Hepatocyte (in vitro differentiated cells): Measurements from ENCODE around the gene CDC45. TPM values are rescaled to one million over a fixed set of nuclear protein-coding genes. Genes with fewer than 3 reads are reported as not detected.

Experiments
- DNase-seq: peaks from one replicate; pipeline ENCODE4 v3.0.0-alpha.2; 2016; ENCODE audit warnings: low spot score
- H2AFZ ChIP-seq: fragments of 200-600 bp; sonication (generic); 2 replicates; pipeline ENCODE4 v1.6.0; 2016; ENCODE audit warnings: antibody characterized with exemption, mild to moderate bottlenecking
- H3K27ac ChIP-seq: fragments of 200-600 bp; sonication (generic); 2 replicates; pipeline ENCODE4 v1.5.1; 2016; ENCODE audit warnings: mild to moderate bottlenecking
- H3K27me3 ChIP-seq: fragments of 200-600 bp; sonication (generic); 2 replicates; pipeline ENCODE4 v1.6.1; 2016
- H3K36me3 ChIP-seq: fragments of 200-600 bp; sonication (generic); replicated peaks from 2 replicates; pipeline ENCODE4 v1.5.1; 2016; ENCODE audit warnings: low read depth; ENCODE audit not compliant: insufficient read depth
- H3K4me1 ChIP-seq: fragments of 200-600 bp; sonication (generic); 2 replicates; pipeline ENCODE4 v1.5.1; 2016; ENCODE audit warnings: mild to moderate bottlenecking, moderate library complexity; ENCODE audit not compliant: insufficient read depth
- H3K4me2 ChIP-seq: fragments of 200-600 bp; sonication (generic); 2 replicates; pipeline ENCODE4 v1.6.0; 2016
- H3K4me3 ChIP-seq: fragments of 200-600 bp; sonication (generic); 2 replicates; pipeline ENCODE4 v1.5.1; 2016; ENCODE audit warnings: mild to moderate bottlenecking
- H3K79me2 ChIP-seq: fragments of 200-600 bp; sonication (generic); 2 replicates; pipeline ENCODE4 v1.6.0; 2017; ENCODE audit warnings: mild to moderate bottlenecking
- H3K9me2 ChIP-seq: fragments of 200-600 bp; sonication (generic); replicated peaks from 2 replicates; pipeline ENCODE4 v1.6.0; 2017; ENCODE audit warnings: mild to moderate bottlenecking; ENCODE audit not compliant: insufficient read depth
- H3K9me3 ChIP-seq: fragments of 200-600 bp; sonication (generic); 2 replicates; pipeline ENCODE4 v1.5.1; 2016; ENCODE audit warnings: low read depth, mild to moderate bottlenecking
- H4K20me1 ChIP-seq: fragments of 200-600 bp; sonication (generic); 2 replicates; pipeline ENCODE4 v1.6.0; 2016; ENCODE audit warnings: mild to moderate bottlenecking; ENCODE audit not compliant: insufficient read depth, poor library complexity, severe bottlenecking
- EZH2 ChIP-seq: fragments of 200-600 bp; sonication (generic); IDR thresholded peaks from 2 replicates; pipeline ENCODE4 v1.6.1; 2016; ENCODE audit warnings: antibody characterized with exemption, mild to moderate bottlenecking, borderline replicate concordance
- EZH2phosphoT487 ChIP-seq: fragments of 200-600 bp; sonication (generic); IDR thresholded peaks from one replicate; pipeline ENCODE4 v1.6.1; 2018; ENCODE audit warnings: antibody characterized with exemption, mild to moderate bottlenecking, low read depth, moderate library complexity; ENCODE audit not compliant: unreplicated experiment, severe bottlenecking
- WGBS: methylation state at CpG from one replicate; pipeline ENCODE4 v1.1.6; 2016; ENCODE audit warnings: low lambda C conversion rate; ENCODE audit errors: missing lambda C conversion rate; 5-methylcytosine and 5-hydroxymethylcytosine counted together
- polyA plus RNA-seq: library from polyadenylated mRNA; unstranded; fragments of >200 nt; fragmentation: Nextera tagmentation; extraction: Ambion mirVana; gene quantifications from 2 replicates; pipeline ENCODE4 v1.2.1, GENCODE V29; 2016
- total RNA-seq: library from RNA; depleted of rRNA; stranded (reverse); fragments of >200 nt; gene quantifications from 2 replicates; pipeline ENCODE4 v1.2.3, GENCODE V29; 2014
- TF ChIP-seq, protein P1 (sequence below): fragments of 200-600 bp; sonication (generic); IDR thresholded peaks from 2 replicates; pipeline ENCODE4 v1.5.1; 2016; ENCODE audit warnings: antibody characterized with exemption, mild to moderate bottlenecking; ENCODE audit not compliant: poor library complexity

CDC45 gene
- total and polyA plus RNA-seq, 2 experiments from 2014 or later: 3.5 to 6.5 TPM

DNA sequence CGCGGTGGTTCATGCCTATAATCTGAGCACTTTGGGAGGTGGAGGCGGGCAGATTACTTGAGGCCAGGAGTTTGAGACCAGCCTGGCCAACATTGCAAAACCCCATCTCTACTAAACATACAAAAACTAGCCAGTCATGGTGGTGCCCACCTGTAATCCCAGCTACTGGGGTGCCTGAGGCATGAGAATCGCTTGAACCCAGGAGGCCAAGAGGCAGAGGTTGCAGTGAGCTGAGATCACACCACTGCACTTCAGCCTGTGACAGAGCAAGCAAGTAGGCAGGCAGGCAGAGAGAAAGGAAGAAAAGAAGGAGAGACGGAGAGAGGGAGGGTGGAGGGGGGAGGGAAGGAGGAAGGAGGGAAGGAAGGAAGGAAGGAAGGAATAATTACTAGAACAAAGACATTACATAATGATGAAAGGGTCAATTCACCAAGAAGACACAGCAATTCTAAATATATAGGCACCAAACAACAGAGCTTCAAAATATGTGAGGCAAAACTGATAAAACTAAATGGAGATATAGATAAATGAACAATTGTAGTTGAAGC, 58.3 kb downstream of the CDC45 start:
- no peak for DNase-seq
- Histone ChIP-seq H3K36me3 (no peaks in the 10 kb centered on the region), H3K9me2 (no peaks in the 10 kb centered on the region), H3K4me2 (no peak overlapping the region), H3K27ac (no peak overlapping the region), H3K79me2 (no peaks in the 10 kb centered on the region), H3K4me1 (no peaks in the 10 kb centered on the region), H3K4me3 (no peak overlapping the region), H4K20me1 (no peaks in the 10 kb centered on the region), H3K9me3 (no peaks in the 10 kb centered on the region), H3K27me3 (peaks cover 5% of the 10 kb centered on the region), H2AFZ (no peak overlapping the region)
- no peak for TF ChIP-seq EZH2
- TF ChIP-seq, protein P1, sequence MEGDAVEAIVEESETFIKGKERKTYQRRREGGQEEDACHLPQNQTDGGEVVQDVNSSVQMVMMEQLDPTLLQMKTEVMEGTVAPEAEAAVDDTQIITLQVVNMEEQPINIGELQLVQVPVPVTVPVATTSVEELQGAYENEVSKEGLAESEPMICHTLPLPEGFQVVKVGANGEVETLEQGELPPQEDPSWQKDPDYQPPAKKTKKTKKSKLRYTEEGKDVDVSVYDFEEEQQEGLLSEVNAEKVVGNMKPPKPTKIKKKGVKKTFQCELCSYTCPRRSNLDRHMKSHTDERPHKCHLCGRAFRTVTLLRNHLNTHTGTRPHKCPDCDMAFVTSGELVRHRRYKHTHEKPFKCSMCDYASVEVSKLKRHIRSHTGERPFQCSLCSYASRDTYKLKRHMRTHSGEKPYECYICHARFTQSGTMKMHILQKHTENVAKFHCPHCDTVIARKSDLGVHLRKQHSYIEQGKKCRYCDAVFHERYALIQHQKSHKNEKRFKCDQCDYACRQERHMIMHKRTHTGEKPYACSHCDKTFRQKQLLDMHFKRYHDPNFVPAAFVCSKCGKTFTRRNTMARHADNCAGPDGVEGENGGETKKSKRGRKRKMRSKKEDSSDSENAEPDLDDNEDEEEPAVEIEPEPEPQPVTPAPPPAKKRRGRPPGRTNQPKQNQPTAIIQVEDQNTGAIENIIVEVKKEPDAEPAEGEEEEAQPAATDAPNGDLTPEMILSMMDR: no peak
- TF ChIP-seq EZH2phosphoT487: no peak
- 82% methylated on average over 5 of the region's 5 CpGs for WGBS

- H3K27ac ChIP-seq: no peak overlapping the region
- H3K4me2 ChIP-seq: no peak overlapping the region
- peaks cover 5% of the 10 kb centered on the region for H3K27me3 ChIP-seq
- DNase-seq: no peak
- no peaks in the 10 kb centered on the region for H3K36me3 ChIP-seq
- no peaks in the 10 kb centered on the region for H3K79me2 ChIP-seq
- no peaks in the 10 kb centered on the region for H3K9me2 ChIP-seq
- no peaks in the 10 kb centered on the region for H3K9me3 ChIP-seq
- H4K20me1 ChIP-seq: no peaks in the 10 kb centered on the region
- H3K4me1 ChIP-seq: no peaks in the 10 kb centered on the region
- TF ChIP-seq EZH2phosphoT487 (no peak), EZH2 (no peak)
- TF ChIP-seq, protein P1: no peak
- no peak overlapping the region for H2AFZ ChIP-seq
- H3K4me3 ChIP-seq: no peak overlapping the region
These were observed 60.7 kb downstream of the CDC45 start for GRCh38 chr22:19540394-19540793.

GRCh38 chr22:19543970-19544708, 64.4 kb downstream of the CDC45 start:
- Histone ChIP-seq H3K4me2 (no peak overlapping the region), H3K36me3 (no peaks in the 10 kb centered on the region), H3K27ac (no peak overlapping the region), H3K79me2 (no peaks in the 10 kb centered on the region), H2AFZ (no peak overlapping the region), H3K9me3 (no peaks in the 10 kb centered on the region), H3K4me3 (no peak overlapping the region), H3K9me2 (no peaks in the 10 kb centered on the region), H3K27me3 (peaks cover 5% of the 10 kb centered on the region), H3K4me1 (no peaks in the 10 kb centered on the region), H4K20me1 (no peaks in the 10 kb centered on the region)
- no peak for DNase-seq
- TF ChIP-seq, protein P1: no peak
- TF ChIP-seq EZH2phosphoT487 (no peak), EZH2 (no peak)
- WGBS: 84% methylated on average over 16 of the region's 16 CpGs

GRCh38 chr22:19545935-19546207, 66.2 kb downstream of the CDC45 start:
- Histone ChIP-seq H3K36me3 (no peaks in the 10 kb centered on the region), H3K27me3 (peaks cover 5% of the 10 kb centered on the region), H3K27ac (no peak overlapping the region), H3K4me3 (no peak overlapping the region), H3K4me2 (no peak overlapping the region), H3K9me2 (no peaks in the 10 kb centered on the region), H2AFZ (no peak overlapping the region), H3K9me3 (no peaks in the 10 kb centered on the region), H3K79me2 (no peaks in the 10 kb centered on the region), H4K20me1 (no peaks in the 10 kb centered on the region), H3K4me1 (no peaks in the 10 kb centered on the region)
- TF ChIP-seq, protein P1: no peak
- TF ChIP-seq EZH2 (no peak), EZH2phosphoT487 (no peak)
- DNase-seq: no peak
- WGBS: 87% methylated on average over 5 of the region's 5 CpGs
